Endometrial microvascular endothelial cells (primary cell): ENCODE results near the gene HOXD8. TPM values are rescaled to one million over a fixed set of nuclear protein-coding genes. Genes with fewer than 3 reads are reported as not detected.

Source experiments
- in situ Hi-C: cut with HindIII; loops from 2 replicates; pipeline ENCODE4 v1.10.0; 2017; ENCODE audit warnings: low sequenced_read_pairs, low pct_unique_long_range_greater_than_20kb; ENCODE audit errors: inconsistent ontology term
- total RNA-seq: library from RNA; depleted of rRNA; stranded (reverse); fragments of >200 nt; gene quantifications from one replicate; pipeline ENCODE4 v1.2.3, GENCODE V29; 2015; ENCODE audit errors: inconsistent ontology term

Gene HOXD8
- total RNA-seq, 1 donor from 2014 or later: 41.0 TPM

DNA sequence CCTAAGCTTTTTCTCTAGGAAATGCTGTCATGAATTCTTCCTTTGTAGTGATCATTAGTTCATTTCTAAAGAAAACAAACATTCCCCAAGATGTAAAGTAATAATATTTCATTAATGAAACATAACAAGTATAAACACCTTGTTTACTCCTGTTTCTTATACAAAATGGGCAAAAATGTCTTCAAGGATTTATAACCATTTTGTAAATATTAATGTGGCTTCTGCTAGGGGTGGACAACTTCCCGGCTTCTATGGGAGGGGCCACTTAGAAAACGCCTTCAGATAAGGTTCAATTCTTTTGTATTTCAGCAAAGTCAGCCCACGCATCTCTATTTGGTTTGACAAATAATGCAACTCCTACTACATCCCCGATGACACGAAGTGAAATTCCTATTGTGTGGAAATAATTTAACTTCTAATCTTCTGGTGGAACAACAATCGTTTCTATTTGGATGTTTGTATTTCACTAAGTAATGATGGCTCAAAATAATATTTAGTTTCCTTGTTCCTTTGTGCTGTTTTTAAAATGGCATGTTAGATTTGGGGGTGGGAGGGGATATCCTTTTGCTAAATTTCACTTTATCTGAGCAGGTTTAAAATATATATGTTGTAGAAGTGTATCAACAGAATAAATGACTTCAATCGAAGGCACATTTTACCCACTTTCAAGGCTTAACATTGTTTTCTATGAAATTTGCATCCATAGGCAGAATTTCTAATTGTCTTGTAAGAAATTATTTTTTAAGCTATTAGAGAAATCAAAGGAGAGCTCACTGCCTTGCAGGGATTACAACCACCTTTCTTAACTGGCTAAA, 44.3 kb downstream of the HOXD8 start:
- in situ Hi-C loops: no loop called here

DNA sequence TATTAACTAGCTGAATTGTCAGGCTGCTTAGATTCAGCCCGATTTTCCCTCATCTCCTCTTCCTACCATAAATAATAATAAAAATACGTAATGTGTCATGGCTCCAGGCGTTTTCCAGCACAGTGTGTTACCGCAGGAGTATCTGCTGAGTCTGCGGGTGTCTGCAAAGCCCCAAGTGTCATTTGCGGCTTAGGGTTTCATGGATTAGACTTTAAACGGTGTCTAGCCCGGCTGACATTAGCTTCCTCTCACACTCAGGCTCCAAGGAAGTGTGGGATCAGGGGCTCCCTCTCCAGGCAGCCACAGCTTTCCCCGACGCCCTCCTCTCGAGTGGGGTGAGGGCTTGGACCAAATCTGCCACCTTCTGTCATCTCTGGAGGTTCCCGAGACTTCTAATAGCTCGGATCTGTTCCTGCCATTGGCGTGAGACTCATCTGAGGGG, 44.9 kb downstream of the HOXD8 start:
- in situ Hi-C loops: no loop called here

DNA sequence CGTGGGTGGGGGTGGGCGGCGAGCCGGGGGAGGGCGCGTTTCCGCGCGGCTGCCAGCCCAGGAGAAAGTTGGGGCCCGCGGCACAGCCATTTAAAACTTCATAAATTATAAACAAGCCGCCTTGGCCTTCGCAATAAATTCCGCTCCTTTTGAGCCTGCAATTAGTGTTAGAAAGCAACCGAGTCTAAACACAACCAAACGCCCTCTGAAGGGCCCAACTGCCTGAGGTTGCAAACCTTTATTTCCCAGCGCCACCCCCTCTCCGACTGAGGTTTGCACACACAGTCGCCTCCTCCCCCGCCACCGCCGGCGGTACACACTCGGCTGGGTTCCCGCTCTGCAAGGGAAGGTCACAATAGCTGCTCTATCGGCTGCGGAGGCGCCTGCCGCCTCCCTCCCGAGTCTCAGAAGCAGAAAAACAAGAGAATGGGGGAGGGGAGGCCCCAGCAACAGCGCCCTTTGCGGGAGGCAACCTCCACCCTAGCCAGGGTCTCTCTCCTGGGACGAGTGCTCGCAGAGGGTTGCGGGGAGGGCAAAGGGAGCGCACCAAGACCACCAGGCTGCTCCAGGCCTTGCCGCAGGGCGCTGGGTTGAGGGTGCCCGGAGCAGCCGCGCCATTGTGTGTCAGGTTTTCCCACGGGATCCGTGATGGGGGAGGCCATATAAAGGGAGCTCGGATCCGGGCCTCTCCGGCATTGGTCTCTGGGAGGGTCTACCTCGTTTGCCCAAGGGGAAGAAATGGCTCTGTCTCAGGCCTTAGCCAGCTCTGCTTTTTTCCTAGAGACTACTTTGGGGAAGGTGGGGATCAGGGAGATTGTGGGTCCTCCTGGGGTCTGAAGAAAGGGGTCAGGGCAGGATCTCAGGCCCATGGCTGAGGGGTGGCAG, 45.6 kb downstream of the HOXD8 start:
- in situ Hi-C loops: no loop called here

DNA sequence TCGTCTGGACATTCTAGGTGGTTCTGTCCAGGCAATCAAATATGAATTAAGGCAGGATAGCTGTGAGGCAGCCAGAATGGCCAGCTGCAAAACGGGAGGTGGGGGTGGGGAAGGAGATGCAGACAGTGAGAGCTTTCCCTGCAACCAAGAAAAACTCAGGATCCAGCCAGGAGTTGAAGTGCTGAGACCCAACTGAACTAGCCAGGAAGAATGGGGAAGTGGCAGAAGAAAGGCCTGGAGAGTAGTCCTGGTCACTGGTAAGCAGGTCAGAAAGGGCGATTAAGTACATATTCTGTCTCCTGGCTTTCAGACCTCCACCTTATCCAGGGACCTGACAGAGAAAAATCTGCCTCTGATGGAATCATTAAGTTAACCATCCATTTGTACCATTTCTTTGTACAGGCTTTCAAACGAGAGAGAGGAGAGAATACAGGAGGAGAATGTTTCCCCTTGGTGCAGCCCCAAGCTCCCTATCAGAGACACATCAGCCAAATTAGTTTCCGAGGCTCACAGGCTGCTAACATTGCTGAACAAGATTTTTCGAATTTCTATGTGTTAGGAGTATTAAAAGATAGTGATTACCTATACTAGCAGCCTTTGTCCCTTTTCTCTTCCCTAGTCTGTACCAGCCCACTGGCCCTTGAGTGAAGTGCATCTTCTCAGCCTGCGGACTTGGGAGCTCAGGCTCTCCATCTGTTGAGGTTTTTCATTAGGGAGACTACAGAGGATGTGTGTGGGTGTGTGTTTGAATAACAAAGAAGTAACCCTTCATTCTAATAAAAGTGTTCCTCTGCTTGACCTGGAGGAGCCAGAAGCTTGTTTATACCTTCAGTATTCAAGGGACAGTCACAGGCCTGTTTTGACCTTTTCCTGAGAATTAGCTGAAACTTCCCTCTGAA, 46.5 kb downstream of the HOXD8 start:
- in situ Hi-C loops: no loop called here

DNA sequence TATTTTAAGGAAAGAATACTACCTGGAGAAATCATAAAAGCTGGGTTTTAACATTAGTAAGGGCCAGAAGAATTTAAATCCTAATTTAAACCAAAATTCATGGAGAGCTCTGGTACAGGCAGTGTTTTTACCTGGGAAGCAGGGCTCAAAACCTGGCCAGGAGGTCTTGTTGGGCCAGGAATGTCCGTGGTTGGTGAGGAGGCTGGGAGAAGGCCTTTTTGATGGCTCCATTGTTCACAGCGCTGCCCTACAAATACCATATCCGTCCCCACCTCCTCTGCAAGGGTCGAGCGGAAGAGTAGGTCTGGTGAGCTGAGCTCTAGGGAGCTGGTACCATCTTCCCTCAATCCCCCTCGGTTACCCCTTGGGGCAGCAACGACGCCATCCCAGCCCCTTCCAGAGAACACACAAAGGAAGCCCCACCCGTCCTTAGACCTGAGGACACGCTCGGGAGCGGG, 48.1 kb downstream of the HOXD8 start:
- in situ Hi-C loops: no loop called here

DNA sequence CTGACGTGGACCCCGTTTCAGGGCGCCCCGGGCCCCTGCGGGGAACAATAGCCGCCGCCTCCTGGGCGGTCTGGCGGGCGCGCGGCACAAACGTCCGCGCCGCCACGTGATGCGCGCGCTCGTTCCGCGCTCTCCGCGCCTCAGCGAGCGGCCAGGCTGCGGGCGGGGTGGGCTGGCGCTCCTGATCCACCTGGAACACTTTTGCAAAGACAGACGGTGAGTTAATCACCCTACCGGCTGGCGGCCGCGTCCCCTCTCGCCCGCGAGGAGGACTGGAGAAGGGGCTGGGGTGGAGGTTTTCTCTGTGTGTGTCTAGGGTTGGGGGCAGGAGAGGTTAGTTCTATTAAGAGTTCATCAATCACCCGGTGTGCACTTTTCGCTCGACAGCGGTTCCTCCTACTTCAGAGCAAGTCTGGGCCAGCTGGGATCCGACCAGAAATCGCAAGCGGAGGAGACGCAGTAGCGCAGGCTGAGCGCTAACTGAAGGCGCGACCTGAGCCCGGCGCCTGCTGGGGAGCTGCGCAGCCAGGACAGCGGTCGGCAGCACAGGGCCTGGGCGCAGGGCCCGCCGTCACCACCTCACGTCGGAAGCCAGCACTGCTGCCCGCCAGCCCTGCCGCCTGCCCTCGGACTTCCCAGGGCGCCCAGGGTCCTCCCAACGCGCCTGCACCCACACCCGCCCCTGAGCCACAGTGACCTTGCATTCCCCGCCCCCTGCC, 48.7 kb downstream of the HOXD8 start:
- in situ Hi-C loops: no loop called here

DNA sequence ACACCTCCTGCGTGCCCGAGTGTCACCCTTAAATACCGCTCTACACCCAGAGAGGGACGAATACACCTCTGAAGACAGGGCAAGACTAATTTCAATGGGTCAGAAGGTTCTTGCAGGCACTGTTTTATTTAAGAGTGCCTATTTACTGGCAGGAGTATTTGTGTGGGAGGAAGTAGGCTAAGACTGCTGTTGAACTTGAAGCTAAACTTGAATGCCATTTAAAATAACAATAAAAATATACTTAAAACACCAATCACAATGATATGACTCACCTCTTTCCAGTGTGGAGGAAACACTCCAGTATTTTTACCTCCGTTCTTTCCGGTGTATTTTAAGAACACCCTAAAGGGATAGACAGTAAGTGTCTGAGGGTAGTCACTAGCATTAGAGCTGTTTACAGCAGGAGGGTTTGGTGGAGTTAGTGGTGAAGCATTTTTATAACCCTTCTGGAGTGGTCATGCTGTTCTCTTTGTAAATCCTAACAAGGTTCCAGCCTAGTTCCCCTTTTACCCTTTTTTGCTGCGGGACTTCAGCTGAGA, 49.3 kb downstream of the HOXD8 start:
- in situ Hi-C loops: no loop called here

DNA sequence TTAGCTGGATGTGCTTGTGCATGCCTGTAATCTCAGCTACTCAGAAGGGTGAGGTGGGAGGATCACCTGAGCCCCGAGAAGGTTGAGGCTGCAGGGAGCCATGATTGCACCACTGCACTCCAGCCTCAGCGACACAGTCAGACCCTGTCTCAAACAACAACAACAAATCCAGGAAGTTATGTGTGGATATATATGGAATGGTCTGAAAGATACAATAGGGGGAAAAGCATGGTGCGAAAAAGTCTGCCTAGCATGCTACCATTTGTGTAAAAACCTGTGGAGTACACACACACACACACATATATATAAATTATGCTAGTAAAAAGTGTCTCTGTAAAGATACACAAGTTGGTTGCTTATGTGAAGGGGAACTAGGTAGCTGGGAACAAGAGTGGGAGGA, 52.0 kb downstream of the HOXD8 start:
- in situ Hi-C loops: no loop called here

Other genes with a start within 250 kb of the HOXD8 start
- 6.1 TPM for gene LNPK, start 127.4 kb upstream of the HOXD8 start, total RNA-seq
- gene EVX2, start 45.7 kb upstream of the HOXD8 start, total RNA-seq: not detected
- gene HOXD13, start 37.0 kb upstream of the HOXD8 start, total RNA-seq: not detected
- gene HOXD12, start 29.9 kb upstream of the HOXD8 start, total RNA-seq: not detected
- gene HOXD11, start 22.4 kb upstream of the HOXD8 start, total RNA-seq: 2.0 TPM
- 36.0 TPM for gene HOXD10, start 12.9 kb upstream of the HOXD8 start, total RNA-seq
- 63.6 TPM for gene HOXD9, start 7.0 kb upstream of the HOXD8 start, total RNA-seq
- 18.7 TPM for gene HOXD4, start 21.8 kb downstream of the HOXD8 start, total RNA-seq
- 21.4 TPM for gene HOXD3, start 27.6 kb downstream of the HOXD8 start, total RNA-seq
- gene HOXD1, start 59.0 kb downstream of the HOXD8 start, total RNA-seq: 4.8 TPM
- 47.8 TPM for gene MTX2, start 139.7 kb downstream of the HOXD8 start, total RNA-seq